ENCODE data around the gene MED13L. TPM values are rescaled to one million over a fixed set of nuclear protein-coding genes. Genes with fewer than 3 reads are reported as not detected.
"Not testable (repeated sequence)": the region's sequence is repeated elsewhere in the genome, so short reads cannot be mapped to it uniquely, and the experiment has no call there.

MED13L gene
- total RNA-seq, 1 experiment from 2014 or later: 20.1 TPM

DNA sequence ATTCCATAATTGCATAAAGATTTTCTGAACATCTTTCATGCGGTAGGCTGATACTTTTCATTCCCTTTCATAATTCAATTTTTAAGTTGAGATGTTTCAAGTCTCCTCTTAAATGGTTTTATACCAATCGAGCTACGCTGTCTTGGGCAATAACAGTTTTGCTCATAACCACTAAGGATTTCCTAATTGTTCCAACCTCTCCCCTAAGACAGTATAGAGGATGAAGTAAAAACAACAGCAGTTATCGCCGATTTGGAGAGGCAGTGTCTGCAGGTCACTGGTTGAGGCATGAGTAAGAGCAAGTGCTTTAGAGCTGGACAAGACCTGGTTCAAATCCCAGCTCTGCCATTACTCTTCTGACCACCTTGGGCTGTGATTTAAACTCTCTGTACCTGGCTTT is 6.9 kb upstream of the MED13L start:
- in situ Hi-C loops (cut with HindIII; ENCODE audit: low pct_unique_long_range_greater_than_20kb, low sequenced_read_pairs): no loop called here
- no peak for DNase-seq (ENCODE audit: low read depth)

DNA sequence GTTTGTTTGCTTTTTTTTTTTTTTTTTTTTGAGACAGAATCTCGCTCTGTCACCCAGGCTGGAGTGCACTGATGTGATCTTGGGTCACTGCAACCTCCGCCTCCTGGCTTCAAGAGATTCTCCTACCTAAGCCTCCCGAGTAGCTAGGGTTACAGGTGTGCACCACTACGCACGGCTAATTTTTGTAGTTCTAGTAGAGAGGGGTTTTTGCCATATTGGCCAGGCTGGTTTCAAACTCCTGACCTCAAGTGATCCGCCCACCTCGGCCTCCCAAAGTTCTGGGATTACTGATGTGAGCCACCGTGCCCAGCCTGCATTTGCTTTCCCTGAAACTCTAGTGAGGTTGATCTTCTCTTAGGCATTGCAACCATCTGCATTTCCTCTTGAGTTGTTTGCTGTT is 6.4 kb upstream of the MED13L start:
- DNase-seq (ENCODE audit: low read depth); in situ Hi-C loops (cut with HindIII; ENCODE audit: low pct_unique_long_range_greater_than_20kb, low sequenced_read_pairs): not testable (repeated sequence)

DNA sequence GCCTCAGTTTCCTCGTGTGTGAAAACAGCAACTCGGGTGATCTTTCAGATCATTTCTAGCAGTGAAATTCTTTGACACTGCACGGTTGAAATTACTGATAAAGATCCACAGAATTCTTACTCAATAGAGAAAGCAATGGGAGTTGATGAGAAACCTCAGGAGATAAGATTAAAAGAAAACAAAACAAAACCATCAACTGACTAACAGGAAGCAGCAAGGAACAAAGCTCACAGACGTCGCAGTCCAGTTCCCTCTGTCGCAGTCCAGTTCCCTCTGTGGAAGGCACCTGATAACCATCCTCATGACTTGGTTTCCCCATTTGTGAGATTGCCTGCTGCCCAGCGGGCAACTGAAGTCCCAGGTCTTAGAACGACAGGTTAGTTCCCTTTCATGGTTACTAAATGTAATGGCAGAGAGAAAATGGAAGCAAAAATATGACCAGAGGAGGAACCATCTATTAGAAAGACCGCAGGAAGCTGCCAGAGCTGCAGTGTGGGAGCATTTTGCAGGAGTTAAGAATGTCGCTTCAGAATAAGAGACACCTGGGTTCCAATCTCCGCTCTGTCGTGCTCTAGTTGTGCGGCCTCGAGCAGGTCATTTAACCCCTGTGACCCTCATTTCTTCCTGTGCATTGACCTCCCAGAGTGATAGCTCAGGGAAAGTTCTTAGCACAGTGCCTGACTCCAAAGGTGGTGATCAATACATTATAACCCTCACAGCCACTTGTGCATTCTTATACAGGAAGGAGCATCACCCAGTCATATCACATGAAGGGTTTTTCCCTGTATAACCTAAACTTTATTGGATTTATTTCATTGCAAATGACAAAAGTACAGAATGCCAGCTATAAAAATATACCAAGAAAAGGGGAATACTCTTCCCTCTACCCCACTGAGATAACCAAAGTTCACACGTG is 5.1 kb upstream of the MED13L start:
- no peak for DNase-seq (ENCODE audit: low read depth)
- in situ Hi-C loops (cut with HindIII; ENCODE audit: low pct_unique_long_range_greater_than_20kb, low sequenced_read_pairs): no loop called here

DNA sequence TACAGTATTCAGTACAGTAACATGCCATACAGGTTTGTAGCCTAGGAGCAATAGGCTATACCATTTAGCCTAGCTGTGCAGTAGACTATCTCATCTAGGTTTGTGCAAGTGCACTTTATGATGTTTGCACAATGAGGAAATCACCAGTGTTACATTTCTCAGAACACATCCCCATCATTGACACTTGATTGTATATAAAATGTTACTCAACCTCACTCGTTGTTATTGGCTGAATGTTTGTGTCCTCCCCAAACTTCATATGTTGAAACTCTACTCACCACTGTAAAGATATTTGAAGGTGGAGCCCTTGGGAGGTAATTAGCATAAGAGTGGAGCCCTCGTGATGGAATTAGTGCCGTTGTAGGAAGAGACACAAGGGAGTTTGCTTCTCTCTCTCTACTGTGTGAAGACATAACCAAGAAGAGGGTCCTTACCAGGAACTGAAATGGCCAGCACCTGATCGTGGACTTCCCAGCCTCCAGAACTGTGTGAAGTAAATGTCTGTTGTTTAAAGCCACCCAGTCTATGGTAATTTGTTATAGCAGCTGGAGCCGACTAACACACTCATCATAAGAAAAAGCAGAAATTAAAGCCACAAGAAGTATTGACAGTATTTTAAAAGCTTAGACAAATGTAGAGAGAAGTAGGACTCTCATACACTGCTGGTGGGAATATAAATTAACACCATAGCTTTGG is 3.2 kb upstream of the MED13L start:
- DNase-seq (ENCODE audit: low read depth): no peak
- in situ Hi-C loops (cut with HindIII; ENCODE audit: low pct_unique_long_range_greater_than_20kb, low sequenced_read_pairs): no loop called here

DNA sequence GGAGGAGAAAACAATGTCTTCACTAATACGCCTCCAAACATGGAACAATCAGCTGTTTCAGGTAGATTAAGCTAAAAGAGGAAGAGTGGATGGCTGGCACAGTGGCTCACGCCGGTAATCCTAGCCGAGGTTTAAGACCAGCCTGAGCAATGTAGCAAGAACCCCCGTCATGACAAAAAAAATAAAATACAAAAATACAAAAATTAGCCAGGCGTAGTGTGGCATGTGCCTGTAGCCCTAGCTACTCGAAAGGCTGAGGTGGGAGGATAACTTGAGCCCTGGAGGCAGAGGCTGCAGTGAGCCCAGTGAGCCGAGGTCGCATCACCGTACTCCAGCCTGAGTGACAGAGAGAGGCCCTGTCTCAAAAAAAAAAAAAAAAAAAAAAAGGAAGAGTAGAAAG is 1.2 kb upstream of the MED13L start:
- in situ Hi-C loops (cut with HindIII; ENCODE audit: low pct_unique_long_range_greater_than_20kb, low sequenced_read_pairs): no loop called here
- DNase-seq (ENCODE audit: low read depth): no peak

DNA sequence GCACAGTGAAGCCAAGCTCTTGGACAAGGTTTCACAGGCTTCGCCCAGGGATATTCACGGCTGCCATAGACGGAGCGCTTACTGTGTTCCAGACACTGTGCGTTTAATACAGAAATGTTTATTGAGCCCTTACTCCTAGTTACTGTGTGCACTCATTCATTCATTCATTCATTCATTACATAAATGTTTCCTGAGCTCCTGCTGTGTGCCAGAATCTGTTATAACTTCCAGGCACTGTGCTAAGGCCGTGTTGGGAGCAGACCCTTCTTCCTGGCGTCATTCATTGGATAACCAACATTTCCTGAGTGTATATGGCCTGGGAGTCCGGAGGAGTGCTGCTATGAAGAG is 760 bp upstream of the MED13L start:
- in situ Hi-C loops (cut with HindIII; ENCODE audit: low pct_unique_long_range_greater_than_20kb, low sequenced_read_pairs): no loop called here
- no peak for DNase-seq (ENCODE audit: low read depth)

DNA sequence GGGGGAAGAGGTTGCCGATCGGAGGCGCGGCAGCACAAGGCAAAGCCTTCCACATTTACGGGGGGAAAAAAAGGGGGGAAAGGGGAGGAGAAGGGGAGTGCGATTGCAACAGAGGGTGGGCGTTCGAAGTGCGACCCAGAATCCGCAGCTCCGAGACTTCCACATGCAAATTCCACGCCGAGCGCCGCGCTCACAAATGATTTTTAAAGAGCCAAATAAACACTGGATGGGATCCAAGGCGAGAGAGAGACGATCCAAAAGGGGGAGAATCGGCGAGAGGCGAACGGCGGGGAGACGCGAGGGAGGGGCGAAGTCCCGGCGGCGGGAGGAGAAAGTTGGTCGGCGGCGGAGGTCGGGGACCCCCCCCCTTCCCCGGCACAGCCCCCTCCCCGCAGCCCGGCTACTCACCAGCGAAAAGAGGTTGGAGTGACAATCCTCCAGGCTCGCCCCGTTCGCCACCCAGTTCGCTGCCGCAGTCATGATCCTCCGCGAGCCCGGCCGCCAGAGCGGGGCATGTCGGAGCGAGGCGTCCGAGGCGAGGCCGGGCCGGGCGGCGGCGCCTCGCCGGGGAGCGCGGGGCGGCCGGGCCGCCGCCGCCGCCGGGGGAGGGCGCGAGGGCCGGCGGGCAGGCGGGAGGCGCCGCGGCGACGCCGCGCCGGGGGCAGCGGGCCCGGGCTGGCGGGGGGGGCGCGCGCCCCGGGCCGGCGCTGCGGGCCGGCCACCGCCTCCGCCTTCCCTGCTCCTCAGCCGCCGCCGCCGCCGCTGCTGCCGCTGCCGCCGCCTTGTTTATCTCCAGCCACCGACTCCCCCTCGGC is 634 bp downstream of the MED13L start:
- DNase-seq (ENCODE audit: low read depth): peak; percentile 57
- in situ Hi-C loops (cut with HindIII; ENCODE audit: low pct_unique_long_range_greater_than_20kb, low sequenced_read_pairs): no loop called here

DNA sequence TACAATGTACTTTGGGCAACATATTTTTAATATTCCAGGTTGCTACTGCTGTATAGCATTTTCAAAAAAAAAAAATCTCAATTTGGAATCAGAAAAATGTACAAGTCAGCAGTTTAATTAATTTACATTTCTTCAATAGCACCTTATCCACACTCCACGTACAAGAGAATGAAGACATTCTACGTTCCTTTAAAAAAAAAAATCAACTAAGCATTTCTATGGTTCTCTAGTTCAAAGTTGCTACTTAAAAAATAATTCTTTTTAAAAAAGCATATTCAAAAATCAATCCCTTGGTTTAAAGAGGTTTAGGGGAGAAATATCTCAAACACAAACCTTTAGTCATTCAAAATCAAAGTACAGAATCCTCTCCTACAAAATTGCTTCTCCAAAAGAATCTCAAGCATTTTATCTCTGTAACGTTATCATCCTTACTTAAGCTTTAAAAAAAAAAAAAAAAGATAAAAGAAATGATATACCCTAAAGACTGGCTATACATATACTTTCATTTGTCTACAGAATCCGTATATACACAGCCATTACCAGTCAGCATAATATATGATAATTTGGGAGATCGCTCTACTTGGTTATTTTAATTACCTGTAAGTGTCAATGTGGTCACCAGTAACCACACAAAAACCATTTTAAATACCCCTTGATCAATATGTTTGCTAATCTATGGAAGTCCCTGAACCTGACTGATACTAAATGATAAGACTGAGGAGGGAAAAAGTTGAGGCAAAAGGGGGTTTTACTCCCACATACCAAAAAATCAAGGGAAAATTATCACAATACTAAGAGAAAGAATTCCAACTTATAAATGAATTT is 2.7 kb downstream of the MED13L start:
- DNase-seq (ENCODE audit: low read depth): no peak
- in situ Hi-C loops (cut with HindIII; ENCODE audit: low pct_unique_long_range_greater_than_20kb, low sequenced_read_pairs): no loop called here

DNA sequence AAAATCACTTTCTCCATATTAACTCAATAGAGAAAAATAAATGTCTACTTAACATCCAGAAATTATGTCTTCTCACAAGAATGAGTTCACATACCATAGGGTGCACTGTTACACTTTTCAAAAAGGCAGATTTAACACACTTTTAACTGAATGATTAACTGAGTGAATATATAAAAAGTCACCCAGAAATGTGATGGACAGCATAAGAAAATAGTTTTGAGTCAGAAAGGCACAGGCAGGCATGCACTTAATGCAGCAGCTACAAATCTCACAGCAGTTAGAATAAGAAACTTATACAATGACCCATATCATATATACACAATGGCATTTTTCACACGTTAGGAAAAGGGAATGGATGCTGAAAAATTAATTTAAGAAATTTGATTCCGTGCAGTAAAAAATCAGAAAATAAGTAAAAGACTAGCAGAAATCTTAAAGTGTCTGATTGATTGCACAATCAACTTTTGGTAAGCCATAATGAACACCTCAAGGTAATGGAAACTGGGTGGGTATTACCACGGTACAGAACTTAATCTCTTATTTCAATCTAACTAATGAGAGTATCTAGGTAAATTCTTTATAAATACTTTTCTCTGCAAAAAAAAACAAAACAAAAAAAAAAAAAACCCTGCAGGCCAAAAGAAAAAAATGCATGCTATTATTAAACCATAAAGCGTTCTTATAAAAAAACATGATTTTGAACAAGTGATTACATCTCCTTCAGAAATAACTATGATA is 3.5 kb downstream of the MED13L start:
- no peak for DNase-seq (ENCODE audit: low read depth)
- in situ Hi-C loops (cut with HindIII; ENCODE audit: low pct_unique_long_range_greater_than_20kb, low sequenced_read_pairs): no loop called here

DNA sequence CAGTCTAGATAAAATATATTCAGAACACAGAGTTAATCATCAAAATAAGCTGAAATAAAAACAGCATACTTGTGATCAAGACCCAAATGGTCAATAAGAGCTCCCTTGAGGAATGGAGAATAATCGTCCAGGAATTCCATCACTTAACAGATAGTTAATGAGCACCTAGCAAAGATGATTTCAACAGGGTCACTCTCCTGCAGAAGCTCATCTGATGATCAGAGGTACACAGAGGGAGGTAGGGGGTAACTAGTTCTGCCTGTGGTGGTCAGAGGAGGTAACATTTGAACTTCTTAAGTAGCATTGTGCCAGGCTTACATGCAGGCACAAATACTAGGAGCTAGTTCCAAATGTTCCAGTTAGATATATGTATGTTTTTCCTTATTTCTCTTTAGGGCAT is 9.5 kb downstream of the MED13L start:
- in situ Hi-C loops (cut with HindIII; ENCODE audit: low pct_unique_long_range_greater_than_20kb, low sequenced_read_pairs): no loop called here
- DNase-seq (ENCODE audit: low read depth): no peak

DNA sequence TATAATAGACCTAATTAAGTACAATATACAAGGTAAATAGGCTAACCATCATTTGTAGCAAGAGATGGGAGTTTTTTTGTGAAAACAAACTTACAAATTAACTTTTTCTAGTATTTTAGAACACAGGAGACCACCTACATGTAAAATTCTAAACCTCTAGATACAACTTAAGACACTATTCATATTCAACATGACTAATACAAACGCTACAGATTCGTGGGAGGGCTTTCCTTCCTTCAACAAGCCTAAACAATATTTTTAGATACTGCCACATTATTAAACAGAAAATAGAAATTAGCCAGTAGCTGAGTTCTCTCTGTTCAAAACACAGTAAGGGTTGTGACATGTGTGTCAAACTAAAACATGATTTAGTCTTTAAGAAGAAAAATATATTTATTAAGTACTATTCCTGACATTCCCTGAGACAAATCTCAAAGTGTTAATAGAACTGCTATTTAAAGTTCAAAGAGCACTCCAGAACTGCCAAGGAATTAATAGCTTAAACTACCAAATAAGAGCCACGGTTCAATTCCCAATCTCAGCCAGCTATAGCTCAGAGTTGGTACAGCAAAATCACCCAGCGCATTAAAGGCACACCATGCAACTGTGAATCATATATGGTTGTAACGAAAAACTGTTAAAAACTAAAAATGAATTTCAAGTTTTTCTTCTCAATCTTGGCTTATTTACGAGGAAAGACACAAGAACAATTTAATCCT is 10.7 kb downstream of the MED13L start:
- in situ Hi-C loops (cut with HindIII; ENCODE audit: low pct_unique_long_range_greater_than_20kb, low sequenced_read_pairs): no loop called here
- no peak for DNase-seq (ENCODE audit: low read depth)

DNA sequence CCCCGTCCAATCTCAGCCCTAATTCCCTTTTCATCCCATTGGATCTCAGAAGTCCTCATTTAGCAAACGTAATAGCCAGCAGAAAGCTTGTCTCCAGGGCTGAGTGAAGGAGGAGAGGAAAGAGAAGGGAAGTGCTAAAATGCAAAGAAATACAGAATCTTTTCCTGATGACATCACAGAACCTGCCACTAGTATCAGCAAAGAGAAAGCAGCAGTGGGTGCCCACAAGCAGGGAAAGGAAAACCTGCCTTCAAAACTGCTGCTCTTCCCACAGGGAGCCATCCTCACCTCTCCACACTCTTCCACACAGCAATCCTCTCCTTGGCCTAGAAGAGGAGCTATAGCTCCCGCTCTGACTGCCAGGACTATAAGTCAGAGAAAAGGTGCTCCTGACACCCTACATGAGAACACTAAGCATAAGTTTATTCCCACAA is 11.3 kb downstream of the MED13L start:
- no peak for DNase-seq (ENCODE audit: low read depth)
- in situ Hi-C loops (cut with HindIII; ENCODE audit: low pct_unique_long_range_greater_than_20kb, low sequenced_read_pairs): no loop called here

DNA sequence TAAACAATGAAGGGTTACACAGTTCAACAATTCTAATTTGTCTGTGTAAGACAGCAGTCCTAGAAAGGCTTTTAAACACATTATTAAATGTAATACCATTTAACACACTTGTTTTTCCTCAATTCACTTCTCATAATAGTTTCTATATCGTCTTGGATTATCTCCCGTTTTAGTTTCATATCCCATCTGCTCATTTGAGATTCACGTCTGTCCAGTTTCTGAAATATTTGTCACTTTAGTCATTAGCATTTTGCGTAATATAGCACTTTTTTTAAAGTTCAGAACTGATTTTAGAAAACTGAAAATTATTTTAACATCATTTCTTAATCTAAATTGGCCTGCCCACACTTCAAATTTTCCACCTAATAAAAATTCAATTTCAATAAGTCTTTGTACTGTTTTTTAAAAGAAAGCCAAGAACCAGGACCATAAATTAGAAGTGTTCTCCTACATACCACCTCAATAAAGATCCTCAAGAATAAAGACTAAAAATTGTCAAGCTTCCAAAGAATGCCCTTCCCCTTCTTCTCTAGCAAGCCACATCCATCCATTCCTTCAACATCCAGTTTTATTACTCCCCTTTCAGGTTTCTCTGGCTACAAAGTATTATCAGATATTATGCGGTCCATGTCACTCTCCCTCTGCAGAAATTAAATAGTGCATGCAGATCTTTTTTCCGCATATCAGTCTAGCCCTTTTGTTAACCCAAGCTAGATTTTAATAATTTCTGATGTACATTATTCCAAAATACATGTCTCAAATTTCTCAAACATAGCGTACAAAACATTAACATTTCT is 11.9 kb downstream of the MED13L start:
- no peak for DNase-seq (ENCODE audit: low read depth)
- in situ Hi-C loops (cut with HindIII; ENCODE audit: low pct_unique_long_range_greater_than_20kb, low sequenced_read_pairs): no loop called here

DNA sequence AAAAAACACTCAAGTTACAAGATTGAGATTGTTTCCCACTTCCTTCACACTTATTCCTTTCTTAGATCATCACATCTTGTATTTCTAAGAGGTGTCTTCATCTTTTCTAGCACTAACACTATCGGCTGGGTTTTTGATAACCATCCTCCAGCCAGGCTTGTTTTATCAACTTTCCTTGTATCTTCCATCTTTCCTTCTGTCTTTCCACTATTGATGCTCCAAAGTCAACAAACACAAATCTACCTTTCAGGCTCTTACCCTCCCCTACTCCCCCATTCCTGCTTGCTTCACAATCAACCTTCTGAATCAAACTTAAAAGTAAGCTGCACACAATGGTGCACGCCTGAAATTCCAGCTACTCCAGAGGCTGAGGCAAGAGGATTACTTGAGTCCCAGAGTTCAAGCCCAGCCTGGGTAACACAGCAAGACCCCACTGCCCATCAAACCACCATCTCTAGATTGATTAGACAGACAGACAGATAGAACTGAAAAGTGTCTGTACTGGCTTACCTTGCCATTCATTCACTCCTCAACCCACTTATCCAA is 12.9 kb downstream of the MED13L start:
- in situ Hi-C loops (cut with HindIII; ENCODE audit: low pct_unique_long_range_greater_than_20kb, low sequenced_read_pairs): no loop called here
- no peak for DNase-seq (ENCODE audit: low read depth)

DNA sequence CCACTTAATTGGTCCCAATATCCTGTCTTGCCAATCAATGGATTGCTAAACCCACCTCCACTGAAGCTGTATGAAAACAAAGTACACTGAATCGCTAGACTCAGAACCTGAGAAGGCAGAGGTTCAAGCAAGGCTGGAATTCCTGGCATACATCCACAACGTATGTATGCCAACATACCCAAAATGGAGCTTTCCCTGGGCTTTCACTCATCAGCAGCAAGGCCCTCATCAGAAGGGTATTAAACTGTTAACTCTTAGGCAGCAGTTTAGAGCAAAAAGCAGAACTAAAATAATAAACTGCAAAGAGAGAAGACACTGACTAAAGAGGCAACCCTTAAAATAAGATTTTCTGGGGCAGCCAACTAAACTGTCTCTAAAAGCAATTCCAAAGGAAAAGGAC is 13.6 kb downstream of the MED13L start:
- in situ Hi-C loops (cut with HindIII; ENCODE audit: low pct_unique_long_range_greater_than_20kb, low sequenced_read_pairs): no loop called here
- no peak for DNase-seq (ENCODE audit: low read depth)

DNA sequence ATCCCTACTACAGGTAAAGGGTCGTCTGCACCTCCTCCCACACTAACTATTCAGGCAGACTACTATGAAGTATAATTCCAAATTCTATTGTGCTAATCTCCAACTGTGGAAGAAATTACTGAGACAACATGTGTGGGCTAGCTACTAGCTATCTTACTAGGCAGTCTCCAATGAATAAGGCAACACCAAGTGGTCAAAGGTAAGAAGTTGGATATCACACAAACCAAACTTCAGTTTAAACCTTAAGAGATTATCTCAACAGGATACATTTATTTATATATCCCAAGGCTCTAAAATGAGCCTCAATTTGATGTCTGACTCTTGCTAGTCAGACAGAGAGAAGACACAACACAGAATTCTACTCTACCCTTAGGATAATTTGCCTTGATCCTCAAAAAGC is 14.1 kb downstream of the MED13L start:
- no peak for DNase-seq (ENCODE audit: low read depth)
- in situ Hi-C loops (cut with HindIII; ENCODE audit: low pct_unique_long_range_greater_than_20kb, low sequenced_read_pairs): no loop called here
